Measurements from ENCODE around the gene TLN1.

TLN1 gene

GRCh38 chr9:35658137-35658967, 73.6 kb downstream of the TLN1 start, which contains the start of gene CCDC107:
CCDC107 (plus strand) TSS chr9:35658292; CDS start chr9:35658380, 88 bp downstream.
- DNase-seq: peak; percentile 94

- DNase-seq: peak; percentile 94
Observed at GRCh38 chr9:35657546-35658136, 74.4 kb downstream of the TLN1 start, which contains the start of gene RMRP. RMRP (minus strand) TSS chr9:35658019.

GRCh38 chr9:35656831-35657545, 75.0 kb downstream of the TLN1 start:
- DNase-seq: peak; percentile 63

- DNase-seq: no peak
Observed at GRCh38 chr9:35656348-35656747, 75.6 kb downstream of the TLN1 start.

- no peak for DNase-seq
Observed at GRCh38 chr9:35653611-35654010, 78.4 kb downstream of the TLN1 start.

GRCh38 chr9:35652829-35653209, 79.2 kb downstream of the TLN1 start:
- no peak for DNase-seq

GRCh38 chr9:35651956-35652828, 79.8 kb downstream of the TLN1 start:
- no peak for DNase-seq

- peak; percentile 74 for DNase-seq
Observed at GRCh38 chr9:35650341-35651158, 81.4 kb downstream of the TLN1 start, which contains the start of gene SIT1. SIT1 (minus strand) TSS chr9:35650931; CDS start chr9:35650853, 78 bp downstream.

- DNase-seq: no peak
Observed at GRCh38 chr9:35649431-35650340, 82.3 kb downstream of the TLN1 start.
